ENCODE results near the gene DLGAP3. TPM values are rescaled to one million over a fixed set of nuclear protein-coding genes. Genes with fewer than 3 reads are reported as not detected.

The DLGAP3 gene
- total and polyA plus RNA-seq, 3 experiments from 2014 or later, result 0.59 to 0.82 TPM; not detected in 1

DNA sequence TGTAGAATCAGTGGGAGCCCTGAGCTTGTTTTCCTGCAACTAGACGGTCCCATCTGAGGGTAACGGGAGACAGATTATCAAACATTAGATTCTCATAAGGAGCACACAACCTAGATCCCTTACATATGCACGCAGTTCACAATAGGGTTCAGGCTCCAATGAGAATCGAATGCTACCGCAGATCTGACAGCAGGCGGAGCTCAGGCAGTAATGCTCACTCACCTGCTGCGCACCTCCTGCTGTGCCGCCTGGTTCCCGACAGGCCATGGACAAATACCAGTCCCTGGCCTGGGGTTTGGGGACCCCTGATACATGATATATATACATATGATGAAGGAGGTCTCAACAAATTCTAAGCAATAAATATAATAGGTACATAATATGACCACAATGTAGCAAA is 50.2 kb downstream of the DLGAP3 start:
- Histone ChIP-seq H3K9me3 (ENCODE audit: low read length) (no peaks in the 10 kb centered on the region), H3K36me3 (ENCODE audit: insufficient read depth, low read length) (no peaks in the 10 kb centered on the region), H3K4me1 (ENCODE audit: insufficient read depth, low read length) (no peaks in the 10 kb centered on the region), H3K4me3 (ENCODE audit: low read length) (no peak overlapping the region), H3K27me3 (ENCODE audit: insufficient read depth, low read length, poor library complexity, severe bottlenecking) (peaks cover 7% of the 10 kb centered on the region), H3K27ac (ENCODE audit: low read depth, low read length) (no peak overlapping the region)
- H3K36me3 Mint-ChIP-seq, result peaks cover 0 to 2% (median 0%) of the 10 kb centered on the region in 3 donors
- ChIA-PET POLR2A (no interaction called here), CTCF (no interaction called here)
- no peaks in the 10 kb centered on the region for H3K9me3 Mint-ChIP-seq
- H3K4me1 Mint-ChIP-seq, result no peaks in the 10 kb centered on the region
- no peak overlapping the region for H3K4me3 Mint-ChIP-seq
- H3K27ac Mint-ChIP-seq, result no peak overlapping the region
- peaks cover 30 to 54% of the 10 kb centered on the region in 2 donors for H3K27me3 Mint-ChIP-seq
- no peak for DNase-seq

DNA sequence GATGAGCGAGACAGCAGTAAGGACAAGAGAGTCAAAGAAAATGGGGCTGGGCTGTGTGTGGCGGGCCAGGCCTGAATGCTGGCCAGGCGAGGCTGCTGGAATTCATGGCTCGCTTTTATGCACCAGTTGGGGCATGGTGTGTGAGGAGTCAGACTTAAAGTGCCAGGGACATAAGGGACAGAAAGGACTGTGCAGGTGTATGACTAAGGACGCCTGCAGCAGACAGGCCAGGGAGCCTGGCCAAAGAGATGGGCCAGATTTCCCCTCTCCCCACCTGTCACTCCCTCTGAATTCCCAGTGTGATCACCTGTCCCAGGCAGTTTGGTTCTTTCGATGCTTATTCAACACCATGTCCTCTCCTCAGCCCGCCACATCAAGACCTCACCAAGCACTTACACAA is 53.0 kb downstream of the DLGAP3 start:
- no peak overlapping the region for H3K27ac ChIP-seq (ENCODE audit: low read depth, low read length)
- Mint-ChIP-seq H3K4me1 (peaks cover 0 to 3% (median 1%) of the 10 kb centered on the region in 3 donors), H3K27me3 (peaks cover 35 to 70% of the 10 kb centered on the region in 2 donors), H3K9me3 (no peaks in the 10 kb centered on the region), H3K4me3 (no peak overlapping the region), H3K36me3 (peaks cover 0 to 5% (median 4%) of the 10 kb centered on the region in 3 donors), H3K27ac (no peak overlapping the region)
- H3K36me3 ChIP-seq (ENCODE audit: insufficient read depth, low read length), result no peaks in the 10 kb centered on the region
- H3K9me3 ChIP-seq (ENCODE audit: low read length), result no peaks in the 10 kb centered on the region
- ChIA-PET POLR2A (no interaction called here), CTCF (no interaction called here)
- H3K4me1 ChIP-seq (ENCODE audit: insufficient read depth, low read length), result no peaks in the 10 kb centered on the region
- peaks cover 15% of the 10 kb centered on the region for H3K27me3 ChIP-seq (ENCODE audit: insufficient read depth, low read length, poor library complexity, severe bottlenecking)
- no peak for DNase-seq
- no peak overlapping the region for H3K4me3 ChIP-seq (ENCODE audit: low read length)

DNA sequence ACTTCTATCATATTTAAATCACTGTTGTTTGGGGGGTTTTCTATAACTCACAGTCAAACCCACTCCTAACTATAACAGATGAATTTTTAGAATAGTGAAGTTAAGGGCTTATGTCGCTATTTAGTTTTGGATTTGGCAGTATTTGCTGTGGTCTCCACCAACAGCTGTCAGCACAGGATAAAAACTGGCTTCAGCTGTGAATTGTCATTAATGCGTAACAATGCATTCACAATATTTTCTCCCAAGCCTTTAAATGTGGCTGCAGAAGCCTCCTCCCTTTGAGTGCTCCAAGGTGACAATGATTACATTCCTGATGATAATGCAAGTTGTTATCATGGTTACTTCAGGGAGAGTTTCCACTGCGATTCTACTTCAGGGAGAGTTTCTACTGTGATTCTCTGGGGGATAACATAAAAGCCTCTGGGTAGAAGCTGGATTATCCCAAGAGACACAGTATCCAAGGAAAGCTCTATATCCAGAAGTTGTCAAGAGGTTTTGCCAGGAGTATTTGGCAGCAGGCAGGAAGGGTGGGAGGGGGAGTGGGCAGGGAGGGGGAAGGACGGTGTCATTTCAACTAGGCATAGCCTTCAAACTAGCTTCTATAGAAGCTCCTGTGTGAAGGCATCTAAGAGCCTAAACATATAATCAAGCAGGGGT is 55.0 kb downstream of the DLGAP3 start:
- H3K9me3 Mint-ChIP-seq, result no peaks in the 10 kb centered on the region
- no peak overlapping the region for H3K27ac Mint-ChIP-seq
- H3K27me3 ChIP-seq (ENCODE audit: insufficient read depth, low read length, poor library complexity, severe bottlenecking), result peaks cover 15% of the 10 kb centered on the region
- peaks cover 0 to 12% (median 4%) of the 10 kb centered on the region in 3 donors for H3K36me3 Mint-ChIP-seq
- no peak for DNase-seq
- no peaks in the 10 kb centered on the region for H3K36me3 ChIP-seq (ENCODE audit: insufficient read depth, low read length)
- POLR2A ChIA-PET, result no interaction called here
- H3K4me1 ChIP-seq (ENCODE audit: insufficient read depth, low read length), result no peaks in the 10 kb centered on the region
- H3K27ac ChIP-seq (ENCODE audit: low read depth, low read length), result no peak overlapping the region
- H3K4me3 Mint-ChIP-seq, result no peak overlapping the region
- H3K4me3 ChIP-seq (ENCODE audit: low read length), result no peak overlapping the region
- H3K9me3 ChIP-seq (ENCODE audit: low read length), result no peaks in the 10 kb centered on the region
- H3K4me1 Mint-ChIP-seq, result peaks cover 5 to 8% (median 5%) of the 10 kb centered on the region in 3 donors
- peaks cover 37 to 74% of the 10 kb centered on the region in 2 donors for H3K27me3 Mint-ChIP-seq
- CTCF ChIA-PET, result interaction anchor here (1.0 to 1.4 kb wide), 3 partner anchors 8 to 22 kb away, joined by 3 to 4 read pairs (median 3); partner anchors contain the start of gene SMIM12

- POLR2A ChIA-PET, result no interaction called here
- no peak overlapping the region for H3K27ac Mint-ChIP-seq
These were observed 57.3 kb downstream of the DLGAP3 start for GRCh38 chr1:34872133-34872503.

GRCh38 chr1:34871443-34872132 is 57.9 kb downstream of the DLGAP3 start:
- POLR2A ChIA-PET, result no interaction called here
- no peak overlapping the region for H3K27ac ChIP-seq (ENCODE audit: low read depth, low read length)
- Mint-ChIP-seq H3K9me3 (no peaks in the 10 kb centered on the region), H3K4me1 (peaks cover 11 to 19% (median 16%) of the 10 kb centered on the region in 3 donors), H3K27me3 (peaks cover 36 to 53% of the 10 kb centered on the region in 2 donors), H3K36me3 (peaks cover 0 to 12% (median 4%) of the 10 kb centered on the region in 3 donors), H3K27ac (peak overlapping the region in 3 of 8 donors; percentile 4 to 48 (median 9)), H3K4me3 (peak overlapping the region in 1 of 7 donors; percentile 43)
- peaks cover 7% of the 10 kb centered on the region for H3K4me1 ChIP-seq (ENCODE audit: insufficient read depth, low read length)
- no peaks in the 10 kb centered on the region for H3K36me3 ChIP-seq (ENCODE audit: insufficient read depth, low read length)
- peak in 1 of 5 donors; percentile 30 for DNase-seq
- CTCF ChIA-PET, result interaction anchor here (1.9 to 10.2 kb wide), 2 partner anchors 12 to 17 kb away, joined by 8 to 87 read pairs; partner anchors contain the start of gene SMIM12
- peaks cover 15% of the 10 kb centered on the region for H3K27me3 ChIP-seq (ENCODE audit: insufficient read depth, low read length, poor library complexity, severe bottlenecking)
- no peaks in the 10 kb centered on the region for H3K9me3 ChIP-seq (ENCODE audit: low read length)
- no peak overlapping the region for H3K4me3 ChIP-seq (ENCODE audit: low read length)

More at GRCh38 chr1:34872133-34872503, 57.3 kb downstream of the DLGAP3 start:
- Mint-ChIP-seq H3K4me3 (no peak overlapping the region), H3K27me3 (peaks cover 38 to 59% of the 10 kb centered on the region in 2 donors), H3K4me1 (peaks cover 8 to 17% (median 16%) of the 10 kb centered on the region in 3 donors), H3K36me3 (peaks cover 0 to 12% (median 4%) of the 10 kb centered on the region in 3 donors), H3K9me3 (no peaks in the 10 kb centered on the region)
- Histone ChIP-seq H3K4me1 (ENCODE audit: insufficient read depth, low read length) (peaks cover 1% of the 10 kb centered on the region), H3K36me3 (ENCODE audit: insufficient read depth, low read length) (no peaks in the 10 kb centered on the region), H3K27me3 (ENCODE audit: insufficient read depth, low read length, poor library complexity, severe bottlenecking) (peaks cover 15% of the 10 kb centered on the region), H3K4me3 (ENCODE audit: low read length) (no peak overlapping the region), H3K27ac (ENCODE audit: low read depth, low read length) (no peak overlapping the region), H3K9me3 (ENCODE audit: low read length) (no peaks in the 10 kb centered on the region)
- CTCF ChIA-PET, result interaction anchor here (1.9 to 10.2 kb wide), 2 partner anchors 12 to 17 kb away, joined by 8 to 87 read pairs; partner anchors contain the start of gene SMIM12
- DNase-seq, result no peak

GRCh38 chr1:34870395-34870794 is 59.1 kb downstream of the DLGAP3 start:
- POLR2A ChIA-PET, result no interaction called here
- H3K27ac ChIP-seq (ENCODE audit: low read depth, low read length), result no peak overlapping the region
- Mint-ChIP-seq H3K27ac (peak overlapping the region in 1 of 8 donors; percentile 9), H3K27me3 (peaks cover 29 to 41% of the 10 kb centered on the region in 2 donors), H3K4me1 (peaks cover 11 to 25% (median 16%) of the 10 kb centered on the region in 3 donors), H3K9me3 (no peaks in the 10 kb centered on the region), H3K4me3 (peak overlapping the region in 1 of 7 donors; percentile 51), H3K36me3 (peaks cover 1 to 12% (median 2%) of the 10 kb centered on the region in 3 donors)
- peaks cover 8% of the 10 kb centered on the region for H3K4me1 ChIP-seq (ENCODE audit: insufficient read depth, low read length)
- no peaks in the 10 kb centered on the region for H3K9me3 ChIP-seq (ENCODE audit: low read length)
- no peak overlapping the region for H3K4me3 ChIP-seq (ENCODE audit: low read length)
- no peak for DNase-seq
- H3K27me3 ChIP-seq (ENCODE audit: insufficient read depth, low read length, poor library complexity, severe bottlenecking), result peaks cover 8% of the 10 kb centered on the region
- no peaks in the 10 kb centered on the region for H3K36me3 ChIP-seq (ENCODE audit: insufficient read depth, low read length)
- CTCF ChIA-PET, result interaction anchor here (1.9 to 10.2 kb wide), 2 partner anchors 11 to 16 kb away, joined by 8 to 87 read pairs; partner anchors contain the start of gene SMIM12

DNA sequence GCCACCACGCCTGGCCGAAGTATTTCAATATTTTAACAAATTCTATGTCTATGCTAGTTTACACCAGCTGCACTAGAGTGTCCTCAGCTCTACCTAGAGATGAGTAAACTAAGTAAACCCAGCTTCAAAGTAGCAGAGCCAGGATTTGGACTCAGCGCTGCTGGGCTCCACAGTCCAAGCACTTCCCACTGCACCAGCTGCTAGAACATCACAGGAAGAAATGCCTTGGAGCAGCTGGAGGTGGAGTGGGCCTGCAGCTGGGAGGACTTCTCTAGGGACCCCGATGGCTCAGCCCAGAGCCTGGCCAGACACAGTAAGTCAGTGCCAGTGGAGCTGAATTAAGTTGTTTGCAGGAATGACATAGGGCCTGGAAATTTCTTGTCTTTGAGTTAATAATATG is 59.7 kb downstream of the DLGAP3 start:
- ChIA-PET CTCF (interaction anchor here (10.2 kb wide), 1 partner anchor 15 kb away, joined by 87 read pairs; no protein-coding TSS in a partner anchor), POLR2A (no interaction called here)
- Histone ChIP-seq H3K27me3 (ENCODE audit: insufficient read depth, low read length, poor library complexity, severe bottlenecking) (peaks cover 8% of the 10 kb centered on the region), H3K4me3 (ENCODE audit: low read length) (no peak overlapping the region), H3K4me1 (ENCODE audit: insufficient read depth, low read length) (peaks cover 14% of the 10 kb centered on the region), H3K36me3 (ENCODE audit: insufficient read depth, low read length) (no peaks in the 10 kb centered on the region), H3K9me3 (ENCODE audit: low read length) (no peaks in the 10 kb centered on the region), H3K27ac (ENCODE audit: low read depth, low read length) (no peak overlapping the region)
- H3K27ac Mint-ChIP-seq, result no peak overlapping the region
- peaks cover 24 to 35% of the 10 kb centered on the region in 2 donors for H3K27me3 Mint-ChIP-seq
- no peak overlapping the region for H3K4me3 Mint-ChIP-seq
- peaks cover 1 to 12% (median 2%) of the 10 kb centered on the region in 3 donors for H3K36me3 Mint-ChIP-seq
- peaks cover 13 to 29% (median 19%) of the 10 kb centered on the region in 3 donors for H3K4me1 Mint-ChIP-seq
- no peak for DNase-seq
- no peaks in the 10 kb centered on the region for H3K9me3 Mint-ChIP-seq
